ENCODE results near the gene ZNF518A.
"Not testable (repeated sequence)": the region's sequence is repeated elsewhere in the genome, so short reads cannot be mapped to it uniquely, and the experiment has no call there.

The ZNF518A gene

DNA sequence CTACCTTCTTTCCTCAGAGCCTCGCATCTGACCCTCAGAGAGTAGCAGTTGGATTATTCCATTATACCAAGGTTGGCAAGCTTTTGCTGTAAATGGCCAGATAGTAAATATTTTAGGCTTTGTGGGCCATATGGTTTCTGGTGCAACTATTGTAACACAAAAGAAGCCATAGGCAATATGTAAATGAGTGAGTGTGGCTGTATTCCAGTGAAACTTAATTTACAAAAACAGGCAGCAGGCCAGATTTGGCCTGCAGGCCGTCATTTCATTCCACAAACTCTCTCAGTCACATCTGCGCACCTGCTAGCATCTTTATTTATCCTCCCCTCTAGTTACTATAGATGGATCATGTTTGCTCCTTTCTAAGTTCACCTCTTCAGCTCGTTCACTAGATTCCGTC is 6.7 kb downstream of the ZNF518A start:
- DNase-seq (ENCODE audit: extremely low read depth in 1 of 2, low read depth in 1 of 2): no peak

DNA sequence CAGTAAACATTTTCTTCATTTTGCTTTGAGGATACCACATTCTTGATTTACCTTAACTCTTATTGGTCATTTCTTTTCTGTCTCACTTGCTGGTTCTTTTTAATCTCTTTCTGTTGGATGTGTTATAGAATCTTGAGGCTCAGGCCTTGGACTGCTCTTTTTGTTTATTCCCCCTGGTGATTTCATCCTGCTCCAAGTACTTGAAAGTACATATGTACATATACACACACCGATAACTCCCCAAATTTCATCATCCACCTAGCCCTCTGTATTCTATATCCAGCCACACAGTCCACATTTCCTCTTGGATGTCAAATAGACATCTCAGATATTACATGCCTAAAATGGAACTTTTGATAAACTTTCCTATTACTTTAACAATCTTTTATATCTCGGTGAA is 7.5 kb downstream of the ZNF518A start:
- no peak for DNase-seq (ENCODE audit: extremely low read depth in 1 of 2, low read depth in 1 of 2)

DNA sequence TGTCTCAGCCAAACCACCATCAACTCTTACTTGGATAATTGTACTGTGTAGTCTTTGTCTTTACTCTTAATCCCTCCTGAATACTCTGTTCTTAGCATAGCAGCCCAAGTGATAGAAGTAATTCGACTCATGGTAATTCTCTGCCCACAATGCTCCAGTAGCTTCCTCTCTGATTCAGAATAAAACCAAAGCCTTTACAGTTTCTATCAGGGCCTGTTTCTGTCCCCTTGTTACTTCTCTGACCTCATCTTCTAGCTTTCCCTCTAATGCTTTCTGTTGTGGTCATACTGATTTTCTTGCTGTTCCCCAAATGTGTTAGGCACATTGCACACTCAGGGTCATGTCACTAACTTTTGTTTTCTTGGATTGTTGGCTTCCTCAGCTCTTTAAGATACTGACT is 8.0 kb downstream of the ZNF518A start:
- no peak for DNase-seq (ENCODE audit: extremely low read depth in 1 of 2, low read depth in 1 of 2)

DNA sequence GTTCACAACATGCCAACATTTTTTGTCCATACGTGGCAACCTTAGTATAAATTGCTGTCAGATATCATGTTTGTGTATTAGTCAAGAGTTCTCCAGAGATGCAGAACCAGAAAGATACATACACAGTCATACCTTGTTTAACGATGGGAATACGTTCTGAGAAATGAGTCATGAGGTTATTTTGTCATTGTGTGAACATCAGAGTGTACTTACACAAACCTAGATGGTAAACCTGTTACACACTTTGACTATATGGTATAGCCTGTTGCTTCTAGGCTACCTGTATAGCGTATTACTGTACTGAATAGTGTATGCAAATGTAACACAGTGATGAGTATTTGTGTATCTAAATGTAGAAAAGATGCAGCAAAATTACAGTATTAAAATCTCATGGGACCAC is 22.3 kb downstream of the ZNF518A start:
- DNase-seq (ENCODE audit: extremely low read depth in 1 of 2, low read depth in 1 of 2): no peak

DNA sequence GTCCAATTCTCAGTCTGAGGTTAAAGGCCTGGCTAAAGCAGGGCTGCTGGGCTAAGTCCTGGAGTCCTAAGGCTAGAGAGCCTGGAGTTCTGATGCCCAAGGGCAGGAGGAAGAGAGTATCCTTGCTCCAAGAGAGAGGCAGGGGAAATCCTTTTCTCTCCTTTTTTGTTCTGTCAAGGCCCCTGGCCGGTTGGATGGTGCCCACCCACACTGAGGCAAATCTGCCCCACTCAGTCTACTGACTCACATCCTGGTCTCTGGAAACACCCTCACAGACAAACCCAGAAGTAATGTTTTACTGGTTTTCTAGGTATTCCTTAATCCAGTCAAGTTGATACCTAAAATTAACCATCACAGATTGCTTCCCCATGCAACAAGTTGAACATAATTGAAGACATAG is 23.0 kb downstream of the ZNF518A start:
- no peak for DNase-seq (ENCODE audit: extremely low read depth in 1 of 2, low read depth in 1 of 2)

DNA sequence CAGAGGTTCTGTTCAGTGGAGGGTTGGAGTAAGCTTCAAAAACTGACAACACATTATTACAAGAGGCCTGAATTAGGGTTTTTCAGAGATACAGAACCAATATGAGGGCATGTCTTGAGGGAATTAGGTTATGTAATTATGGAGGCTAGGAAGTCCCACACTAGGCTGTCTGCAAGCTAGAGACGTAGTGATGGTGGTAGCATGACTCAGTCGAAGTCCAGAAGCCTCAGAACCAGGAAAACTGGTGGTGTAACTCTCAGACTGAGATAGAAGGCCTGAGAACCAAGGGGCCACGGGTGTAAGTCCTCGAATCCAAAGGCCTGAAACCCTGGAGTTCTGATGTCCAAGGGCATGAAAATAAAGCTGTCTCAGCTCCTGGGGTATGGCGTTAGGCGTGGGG is 35.6 kb downstream of the ZNF518A start:
- DNase-seq (ENCODE audit: extremely low read depth in 1 of 2, low read depth in 1 of 2): no peak

DNA sequence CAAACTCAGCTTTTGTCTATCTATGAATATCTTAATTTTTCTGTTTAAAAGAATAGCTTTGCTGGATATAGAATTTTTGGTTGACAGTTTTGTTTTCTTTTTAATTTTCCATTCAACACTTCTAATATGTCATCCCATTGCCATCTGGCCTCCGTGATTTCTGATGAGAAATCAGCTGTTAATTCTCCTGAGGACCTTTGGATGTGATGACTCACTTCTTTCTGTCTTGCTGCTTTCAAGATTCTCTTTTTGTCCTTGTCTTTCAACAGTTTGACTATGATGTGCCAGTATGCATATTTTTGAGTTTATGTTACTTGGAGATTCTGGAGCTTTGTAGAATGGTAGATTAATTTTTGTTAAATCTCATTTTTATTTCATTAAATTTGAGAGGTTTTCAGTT is 38.4 kb downstream of the ZNF518A start:
- DNase-seq (ENCODE audit: extremely low read depth in 1 of 2, low read depth in 1 of 2): no peak

DNA sequence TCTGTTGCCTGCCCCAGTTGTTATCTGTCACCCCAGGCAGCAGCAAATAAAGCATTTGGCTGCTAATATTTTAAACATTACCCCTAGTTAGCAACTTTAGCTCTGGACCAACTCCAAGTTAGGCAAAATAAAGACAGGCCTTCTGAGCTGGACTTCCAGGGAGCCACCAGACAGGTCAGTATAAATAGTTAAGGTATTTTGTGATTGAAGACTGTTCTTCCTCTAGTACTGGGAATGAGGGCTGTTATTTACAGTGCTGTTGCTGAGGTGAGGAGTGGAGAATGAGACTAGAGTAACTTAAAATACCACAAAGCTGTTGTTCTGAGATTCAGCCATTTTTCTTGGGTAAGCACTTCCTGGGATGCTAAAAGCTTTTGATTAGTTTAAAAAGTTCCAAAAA is 40.1 kb downstream of the ZNF518A start:
- no peak for DNase-seq (ENCODE audit: extremely low read depth in 1 of 2, low read depth in 1 of 2)

DNA sequence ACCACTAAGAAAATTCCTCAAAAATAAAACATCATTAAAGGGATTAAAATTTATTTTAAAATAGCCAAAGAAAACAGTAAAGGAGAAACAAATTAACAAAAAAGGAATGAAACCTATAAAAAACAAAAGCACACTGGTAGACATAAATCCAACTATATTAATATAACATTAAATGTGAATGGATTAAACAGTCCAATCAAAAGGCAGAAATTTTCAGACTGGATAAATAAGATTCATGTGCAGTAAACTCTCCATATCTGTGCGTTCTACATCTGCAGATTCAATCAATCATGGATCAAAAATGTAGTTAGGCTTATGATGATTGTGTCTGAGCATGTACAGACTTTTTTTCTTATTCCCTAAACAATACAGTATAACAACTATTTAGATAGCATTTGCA is 42.6 kb downstream of the ZNF518A start:
- DNase-seq (ENCODE audit: extremely low read depth in 1 of 2, low read depth in 1 of 2): no peak

DNA sequence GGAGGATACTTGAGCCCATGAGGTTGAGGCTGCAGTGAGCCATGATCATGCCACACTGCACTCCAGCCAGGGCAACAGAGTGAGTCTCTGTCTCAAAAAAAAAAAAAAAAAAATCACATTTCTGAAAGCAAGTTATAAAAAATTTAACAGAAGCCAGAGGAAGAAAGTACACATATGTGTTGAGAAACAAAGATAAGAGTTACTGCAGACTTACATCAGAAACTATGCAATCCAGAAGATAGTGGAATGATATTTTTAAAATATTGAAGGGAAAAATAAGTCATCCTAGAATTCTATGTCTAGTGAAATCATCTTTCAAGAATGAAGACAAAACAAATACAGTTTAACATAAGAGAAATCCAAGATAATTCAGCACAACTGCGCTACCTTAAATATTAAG is 46.9 kb downstream of the ZNF518A start:
- DNase-seq (ENCODE audit: extremely low read depth in 1 of 2, low read depth in 1 of 2): no peak

DNA sequence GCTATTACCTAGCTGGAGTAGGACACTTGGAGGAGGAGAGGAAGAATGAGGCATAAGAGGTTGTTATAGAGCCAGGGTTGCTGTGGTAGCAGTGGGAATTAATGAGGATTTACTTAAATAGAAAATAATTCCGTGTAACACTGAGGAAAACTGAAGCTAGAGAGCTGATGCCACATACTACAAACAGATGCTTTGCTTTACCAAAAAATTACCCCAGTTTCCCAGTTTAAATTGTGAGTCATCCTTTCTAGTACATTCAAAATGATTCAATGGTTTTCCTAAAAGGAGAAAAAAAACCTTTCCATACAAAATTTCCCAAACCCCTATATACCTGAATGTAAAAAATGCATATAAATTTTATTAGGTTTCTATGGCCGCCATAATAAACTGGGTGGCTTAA is 58.3 kb downstream of the ZNF518A start:
- DNase-seq (ENCODE audit: extremely low read depth in 1 of 2, low read depth in 1 of 2): no peak

DNA sequence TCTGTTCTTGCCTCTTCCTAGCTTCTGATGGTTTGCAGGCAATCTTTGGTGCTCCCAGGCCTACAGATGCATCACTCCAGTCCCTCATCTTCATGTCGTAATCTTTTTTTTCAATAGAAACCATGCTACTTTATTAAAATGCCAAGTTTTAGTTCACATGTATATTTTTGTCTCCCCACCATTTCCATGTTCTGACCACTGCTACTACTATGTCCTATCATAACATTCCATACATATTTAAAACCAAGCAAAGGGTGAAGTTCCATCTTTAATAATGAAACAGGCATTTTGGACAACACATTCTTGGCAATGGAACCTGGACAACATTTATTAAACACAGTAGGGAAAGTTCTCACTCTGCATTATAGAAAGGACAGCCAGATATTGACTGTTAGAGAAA is 58.8 kb downstream of the ZNF518A start:
- DNase-seq (ENCODE audit: extremely low read depth in 1 of 2, low read depth in 1 of 2): no peak

DNA sequence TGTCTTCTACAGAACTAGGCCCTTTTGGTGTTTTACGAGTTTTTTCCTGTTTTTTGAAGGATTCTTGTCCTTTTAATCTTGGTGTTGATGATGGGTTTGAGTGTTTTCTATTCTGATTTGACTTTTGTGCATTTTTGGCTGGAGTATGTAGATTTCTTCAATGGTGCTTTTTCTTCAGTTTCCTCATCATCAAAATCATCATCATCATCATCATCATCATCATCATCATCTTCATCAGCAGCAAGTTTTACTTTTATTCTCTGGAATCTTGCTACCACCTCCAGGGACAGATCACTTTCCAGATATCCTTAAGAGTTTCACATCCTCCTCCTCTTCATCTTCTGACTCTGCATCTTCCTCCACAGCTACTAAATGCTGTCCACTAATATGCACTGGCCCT is 59.4 kb downstream of the ZNF518A start:
- DNase-seq (ENCODE audit: extremely low read depth in 1 of 2, low read depth in 1 of 2): not testable (repeated sequence)

DNA sequence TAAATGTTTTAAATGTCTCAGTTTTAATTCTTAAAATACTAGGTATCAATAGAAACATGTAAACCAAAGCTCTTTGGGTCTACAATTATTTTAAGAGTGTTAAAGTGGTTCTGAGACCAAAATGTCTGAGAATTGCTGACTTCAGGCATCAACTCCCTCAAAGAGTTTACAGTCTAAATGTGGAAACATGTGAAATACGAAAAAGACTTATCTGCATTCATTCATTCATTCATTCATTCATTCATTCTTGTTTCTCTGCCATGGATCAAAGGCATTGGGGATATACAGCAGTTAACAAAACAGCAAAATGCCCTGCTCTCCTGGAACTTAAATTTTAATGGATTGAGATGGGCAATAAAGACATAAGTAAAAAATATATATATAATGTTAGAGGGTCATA is 71.4 kb downstream of the ZNF518A start:
- DNase-seq (ENCODE audit: extremely low read depth in 1 of 2, low read depth in 1 of 2): no peak

DNA sequence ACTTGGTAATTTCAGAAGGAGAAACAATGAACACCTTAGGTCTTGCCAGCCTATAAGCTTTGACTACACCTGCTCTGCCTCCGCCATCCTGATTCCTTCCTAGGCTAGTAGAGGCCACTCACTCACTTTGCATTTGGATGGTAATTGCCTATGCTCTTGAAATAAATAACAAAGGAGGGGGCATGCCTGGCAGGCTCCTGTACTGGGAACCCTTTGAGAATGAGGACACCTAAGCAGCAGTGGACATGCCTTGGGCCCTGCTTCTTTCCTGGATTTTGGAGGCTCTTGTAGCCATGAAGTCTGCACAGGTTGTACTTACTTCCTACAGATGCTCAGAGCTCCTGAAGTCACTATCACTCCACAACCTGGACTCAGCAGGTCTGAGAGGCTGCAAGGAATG is 75.5 kb downstream of the ZNF518A start:
- DNase-seq (ENCODE audit: extremely low read depth in 1 of 2, low read depth in 1 of 2): no peak

DNA sequence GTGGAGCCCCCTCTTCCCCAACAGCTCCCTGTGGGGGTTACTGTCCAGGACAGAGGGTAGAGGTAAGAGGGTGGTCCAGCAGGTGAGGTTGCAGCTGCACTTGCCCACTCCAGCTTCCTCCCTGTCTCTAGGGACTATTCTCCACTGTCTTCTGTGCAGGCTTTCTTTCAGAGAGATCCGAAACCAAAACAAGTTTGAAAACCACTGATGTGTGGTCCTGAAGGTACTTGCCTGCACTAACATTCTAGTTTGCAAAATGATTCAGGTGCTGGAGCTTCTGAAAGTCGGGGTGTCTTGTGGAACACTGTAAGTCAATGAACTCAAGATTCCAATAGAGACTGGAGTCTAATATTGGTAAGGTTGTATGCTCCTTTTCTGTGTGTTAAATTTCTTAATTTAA is 78.2 kb downstream of the ZNF518A start:
- DNase-seq (ENCODE audit: extremely low read depth in 1 of 2, low read depth in 1 of 2): no peak

DNA sequence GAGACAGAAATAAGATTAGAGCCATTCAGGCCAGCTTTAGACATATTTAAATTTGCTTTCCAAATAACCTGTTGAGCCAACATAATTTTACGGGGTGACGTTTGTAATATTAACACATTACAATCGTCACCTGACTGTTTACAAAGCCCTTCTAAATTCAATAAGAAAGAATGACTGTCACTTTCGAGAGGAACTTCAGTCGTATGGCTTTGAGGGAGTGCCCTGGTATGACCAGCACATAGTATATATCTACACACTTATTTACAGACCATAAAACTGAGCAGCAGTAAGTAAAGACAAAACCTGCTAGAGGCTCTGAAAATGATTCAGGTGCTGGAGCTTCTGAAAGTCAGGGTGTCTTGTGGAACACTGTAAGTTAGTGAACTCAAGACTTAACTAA is 78.8 kb downstream of the ZNF518A start:
- DNase-seq (ENCODE audit: extremely low read depth in 1 of 2, low read depth in 1 of 2): no peak

DNA sequence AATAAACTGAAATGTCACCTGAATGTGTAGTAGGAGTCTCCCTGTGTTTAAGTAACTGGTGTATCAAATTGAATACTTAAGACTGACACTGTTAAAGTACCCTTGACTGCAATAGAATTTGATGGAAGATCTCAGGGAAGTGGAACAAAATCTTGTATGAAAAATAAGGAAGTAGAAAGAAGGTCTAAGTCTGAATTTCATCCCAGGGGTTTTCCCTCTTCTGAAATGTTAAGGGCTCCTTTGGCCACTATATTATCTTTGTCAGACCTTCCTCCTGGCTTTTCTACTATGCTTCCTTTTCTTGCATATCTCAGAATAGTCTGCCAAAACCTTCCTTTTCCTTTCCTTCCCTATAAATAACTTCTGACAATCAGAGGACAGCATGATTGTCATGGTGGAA is 81.7 kb downstream of the ZNF518A start:
- DNase-seq (ENCODE audit: extremely low read depth in 1 of 2, low read depth in 1 of 2): no peak

DNA sequence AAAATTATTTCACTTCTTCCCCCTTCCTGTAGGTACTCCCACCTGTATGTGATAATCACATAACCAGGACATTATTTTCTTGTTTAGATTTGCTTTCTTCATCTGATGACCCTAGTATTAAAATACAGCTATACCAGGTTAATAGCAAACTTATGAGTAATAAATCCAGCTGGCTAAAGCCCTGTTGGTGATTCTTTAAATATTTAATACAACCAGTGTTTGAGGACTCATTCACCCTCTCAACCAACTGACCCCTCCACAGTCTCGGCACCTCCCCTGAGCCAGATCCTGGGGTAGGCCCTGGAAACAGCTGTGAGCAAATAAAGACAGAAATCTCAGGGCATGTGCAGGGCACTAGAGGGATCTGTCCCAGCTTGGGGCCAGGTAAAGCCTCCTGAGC is 82.8 kb downstream of the ZNF518A start:
- DNase-seq (ENCODE audit: extremely low read depth in 1 of 2, low read depth in 1 of 2): no peak
